Transverse colon (tissue), 4 donors: ENCODE measurements around the gene PRPSAP2. TPM values are rescaled to one million over a fixed set of nuclear protein-coding genes. Genes with fewer than 3 reads are reported as not detected.

Experiments
- DNase-seq: peaks from one replicate; pipeline ENCODE4 v3.0.0-alpha.2; 2019
- H3K27ac ChIP-seq, 4 donors: fragments of 200-600 bp; sonication (generic); 2 replicates each; pipeline ENCODE4 v1.5.1; 2016 to 2018; ENCODE audit warnings: inconsistent platforms in 4 of 4
- H3K27me3 ChIP-seq: fragments of 200-600 bp; sonication (generic); 2 replicates; pipeline ENCODE4 v1.5.1; 2017; ENCODE audit warnings: inconsistent platforms
- H3K36me3 ChIP-seq, 4 donors: fragments of 200-600 bp; sonication (generic); 2 replicates each; pipeline ENCODE4 v1.5.1; 2017 to 2019; ENCODE audit warnings: inconsistent platforms in 4 of 4
- H3K4me1 ChIP-seq, 4 donors: fragments of 200-600 bp; sonication (generic); 2 replicates each; pipeline ENCODE4 v1.5.1; 2017 to 2020; ENCODE audit warnings: inconsistent platforms in 4 of 4
- H3K4me3 ChIP-seq, 4 donors: fragments of 200-600 bp; sonication (generic); 1 replicate in 1 of 4; 2 replicates in 3 of 4; pipeline versions ENCODE4 v1.5.1 to v1.6.1; 2017 to 2019; ENCODE audit warnings: inconsistent platforms in 4 of 4
- H3K9me3 ChIP-seq, 2 donors: fragments of 200-600 bp; sonication (generic); 2 replicates each; pipeline ENCODE4 v1.5.1; 2017 to 2019; ENCODE audit warnings: inconsistent platforms in 2 of 2
- CTCF ChIP-seq, 5 experiments: fragments of 200-600 bp in 3 of 5; fragments of 450-650 bp in 2 of 5; sonication (generic) in 3 of 5; IDR thresholded peaks; 1 replicate in 2 of 5; 2 replicates in 3 of 5; pipeline ENCODE4 v1.5.1; 2016 to 2017; ENCODE audit warnings: antibody characterized with exemption in 5 of 5, inconsistent platforms in 3 of 5, mild to moderate bottlenecking in 2 of 5, moderate library complexity in 1 of 5
- EP300 ChIP-seq: sonication (generic); formaldehyde crosslinking; IDR thresholded peaks from one replicate; pipeline ENCODE4 v1.6.1; 2017; ENCODE audit warnings: antibody characterized with exemption, low read depth
- POLR2A ChIP-seq: fragments of 450-650 bp; IDR thresholded peaks from one replicate; pipeline ENCODE4 v1.6.1; 2016; ENCODE audit warnings: antibody characterized with exemption, mild to moderate bottlenecking, moderate library complexity
- POLR2AphosphoS5 ChIP-seq, 3 donors: sonication (generic); formaldehyde crosslinking; IDR thresholded peaks; one replicate each; pipeline ENCODE4 v1.6.1; 2016; ENCODE audit warnings: antibody characterized with exemption in 3 of 3
- WGBS, 2 donors: methylation state at CpG; one replicate each; pipeline ENCODE4 v1.1.5; 2018; ENCODE audit warnings: low coverage in 1 of 2; 5-methylcytosine and 5-hydroxymethylcytosine counted together
- in situ Hi-C, 4 donors: fragments of 200-750 bp; cut with MboI; loops; one replicate each; pipeline versions ENCODE4 v1.15.0 to v1.15.1; 2017; ENCODE audit warnings: low sequenced_read_pairs in 3 of 4, low pct_ligation_motif_present in 1 of 4, low pct_unique_long_range_greater_than_20kb in 1 of 4
- intact Hi-C: fragments of 100-400 bp; cut with DNase I; formaldehyde crosslinking; loops from one replicate; pipeline ENCODE4 v1.15.1; 2023; ENCODE audit warnings: low total_unique reads
- total RNA-seq, 4 donors: library from RNA; depleted of rRNA; stranded (reverse); fragments of >200 nt; gene quantifications; one replicate each; pipeline ENCODE4 v1.1.0, GENCODE V29; 2016

The PRPSAP2 gene
- total RNA-seq, 4 donors from 2014 or later, result 22.4 to 77.0 (median 27.2) TPM

GRCh38 chr17:18937981-18938691 lies 80.2 kb downstream of the PRPSAP2 start:
- DNase-seq, result no peak
- WGBS, 2 donors, result 53 to 72% methylated on average over 4 to 8 of the region's 8 CpGs
- no peaks in the 10 kb centered on the region for H3K36me3 ChIP-seq
- peaks cover 0 to 8% (median 2%) of the 10 kb centered on the region in 4 donors for H3K4me1 ChIP-seq
- H3K9me3 ChIP-seq, result no peaks in the 10 kb centered on the region
- intact Hi-C loops, result loop anchor here (5.0 kb wide), 1 partner anchor 1916 kb away; no protein-coding TSS in a partner anchor
- no peaks in the 10 kb centered on the region for H3K27me3 ChIP-seq
- TF ChIP-seq POLR2A, result no peak
- TF ChIP-seq POLR2AphosphoS5 (IDR thresholded peaks at IDR 0.05), result no peak
- TF ChIP-seq EP300, result no peak
- TF ChIP-seq CTCF (IDR thresholded peaks at IDR 0.05), result no peak
- peak overlapping the region in 2 of 4 donors; percentile 7 to 29 for H3K27ac ChIP-seq
- in situ Hi-C loops, result no loop called here
- no peak overlapping the region for H3K4me3 ChIP-seq

- 11 to 36% methylated on average over 1 to 2 of the region's 2 CpGs for WGBS, 2 donors
- H3K36me3 ChIP-seq, result no peaks in the 10 kb centered on the region
- in situ Hi-C loops (no loop called here), intact Hi-C loops (loop anchor here (5.0 kb wide), 1 partner anchor 1916 kb away; no protein-coding TSS in a partner anchor)
- no peak for DNase-seq
- peak overlapping the region in 2 of 4 donors; percentile 5 to 29 for H3K27ac ChIP-seq
- no peaks in the 10 kb centered on the region for H3K9me3 ChIP-seq
- peaks cover 0 to 8% (median 2%) of the 10 kb centered on the region in 4 donors for H3K4me1 ChIP-seq
- TF ChIP-seq CTCF (IDR thresholded peaks at IDR 0.05), result no peak
- TF ChIP-seq POLR2A, result no peak
- TF ChIP-seq EP300, result no peak
- no peak for TF ChIP-seq POLR2AphosphoS5 (IDR thresholded peaks at IDR 0.05)
- H3K4me3 ChIP-seq, result no peak overlapping the region
- no peaks in the 10 kb centered on the region for H3K27me3 ChIP-seq
These were observed 80.7 kb downstream of the PRPSAP2 start for GRCh38 chr17:18938692-18939023.

- intact Hi-C loops (no loop called here), in situ Hi-C loops (no loop called here)
- H3K36me3 ChIP-seq, result no peaks in the 10 kb centered on the region
- WGBS, 2 donors, result 79 to 89% methylated on average over 5 of the region's 5 CpGs
- TF ChIP-seq POLR2A (no peak), EP300 (no peak), POLR2AphosphoS5 (IDR thresholded peaks at IDR 0.05) (no peak), CTCF (IDR thresholded peaks at IDR 0.05) (no peak)
- H3K4me3 ChIP-seq, result no peak overlapping the region
- no peak overlapping the region for H3K27ac ChIP-seq
- H3K4me1 ChIP-seq, result no peaks in the 10 kb centered on the region
- H3K27me3 ChIP-seq, result no peaks in the 10 kb centered on the region
- no peaks in the 10 kb centered on the region for H3K9me3 ChIP-seq
- DNase-seq, result no peak
These were observed 86.7 kb downstream of the PRPSAP2 start for GRCh38 chr17:18944646-18945045.

- 60 to 70% methylated on average over 1 to 2 of the region's 2 CpGs for whole genome bisulfite sequencing, 2 donors
- no peaks in the 10 kb centered on the region for H3K9me3 ChIP-seq
- no peak overlapping the region for H3K4me3 ChIP-seq
- H3K27ac ChIP-seq, result no peak overlapping the region
- TF ChIP-seq POLR2A (no peak), CTCF (IDR thresholded peaks at IDR 0.05) (no peak), EP300 (no peak), POLR2AphosphoS5 (IDR thresholded peaks at IDR 0.05) (no peak)
- in situ Hi-C loops (no loop called here), intact Hi-C loops (no loop called here)
- no peaks in the 10 kb centered on the region for H3K36me3 ChIP-seq
- H3K4me1 ChIP-seq, result no peaks in the 10 kb centered on the region
- DNase-seq, result no peak
- no peaks in the 10 kb centered on the region for H3K27me3 ChIP-seq
These were observed 88.6 kb downstream of the PRPSAP2 start for GRCh38 chr17:18946536-18946935.
